HepG2 (cell line): ENCODE results near the gene DAPK1. TPM values are rescaled to one million over a fixed set of nuclear protein-coding genes. Genes with fewer than 3 reads are reported as not detected.

Experiments
- ELF1 ChIP-seq: sonication (generic); formaldehyde crosslinking; IDR thresholded peaks from 2 replicates; pipeline ENCODE4 v1.4.0; 2020; ENCODE audit warnings: missing genetic modification reagents
- FIP1L1 ChIP-seq: fragments of 200-400 bp; formaldehyde crosslinking; IDR thresholded peaks from 2 replicates; pipeline ENCODE4 v1.6.1; 2018; ENCODE audit warnings: low read depth, mild to moderate bottlenecking, low read length, moderate library complexity, borderline replicate concordance; ENCODE audit not compliant: insufficient read depth
- HNRNPK ChIP-seq: fragments of 200-400 bp; formaldehyde crosslinking; IDR thresholded peaks from 2 replicates; pipeline ENCODE4 v1.6.1; 2018; ENCODE audit warnings: low read length, low read depth, moderate library complexity, mild to moderate bottlenecking; ENCODE audit not compliant: poor library complexity, severe bottlenecking
- HOXD1 ChIP-seq: sonication (generic); formaldehyde crosslinking; IDR thresholded peaks from 2 replicates; pipeline ENCODE4 v1.5.0; 2020; ENCODE audit warnings: missing genetic modification reagents
- KLF9 ChIP-seq: IDR thresholded peaks from 2 replicates; pipeline ENCODE4 v1.6.1; 2016; ENCODE audit warnings: low read depth
- ZFYVE20 ChIP-seq: sonication (generic); formaldehyde crosslinking; IDR thresholded peaks from 2 replicates; pipeline ENCODE4 v1.8.0; 2023; ENCODE audit warnings: low read depth, mild to moderate bottlenecking, moderate library complexity, missing genetic modification reagents, borderline replicate concordance
- ZNF232 ChIP-seq: sonication (generic); formaldehyde crosslinking; IDR thresholded peaks from 2 replicates; pipeline ENCODE4 v1.4.0; 2020; ENCODE audit warnings: missing genetic modification reagents, borderline replicate concordance
- ZNF615 ChIP-seq: sonication (generic); formaldehyde crosslinking; IDR thresholded peaks from 2 replicates; pipeline ENCODE4 v1.5.0; 2020; ENCODE audit warnings: mild to moderate bottlenecking, missing genetic modification reagents, borderline replicate concordance
- polyA plus RNA-seq, 8 experiments: library from polyadenylated mRNA; depleted of rRNA in 3 of 8; stranded (reverse) in 7 of 8; unstranded in 1 of 8; fragments of >200 nt; fragmentation: Illumina TruSeq in 4 of 8; extraction: Trizol in 4 of 8; gene quantifications; 2 replicates each; pipeline versions ENCODE4 v1.2.1 to v1.2.3, GENCODE V29; 2011 to 2016; ENCODE audit warnings: low read depth in 4 of 8, missing spikeins in 1 of 8, mixed read lengths in 1 of 8; ENCODE audit not compliant: insufficient read depth in 1 of 8
- total RNA-seq, 5 experiments: library from RNA; depleted of rRNA; stranded (reverse); fragments of >200 nt; fragmentation: Illumina TruSeq; extraction: Trizol; gene quantifications; 2 replicates each; pipeline ENCODE4 v1.2.3, GENCODE V29; 2016; ENCODE audit warnings: low read depth in 1 of 5
- TF ChIP-seq, protein P1 (sequence below): IDR thresholded peaks from 2 replicates; pipeline ENCODE4 v1.6.1; 2016; ENCODE audit warnings: missing compliant biosample characterization, missing genetic modification reagents, borderline replicate concordance
- TF ChIP-seq, protein P2 (sequence below): sonication (generic); formaldehyde crosslinking; IDR thresholded peaks from 2 replicates; pipeline ENCODE4 v1.9.0; 2021; ENCODE audit warnings: mild to moderate bottlenecking, missing genetic modification reagents
- TF ChIP-seq, protein P3 (sequence below), 2 experiments: sonication (generic) in 1 of 2; formaldehyde crosslinking in 1 of 2; IDR thresholded peaks; 2 replicates each; pipeline versions ENCODE4 v1.6.1 to v1.9.0; 2014 to 2022; ENCODE audit warnings: antibody characterized with exemption in 1 of 2, borderline replicate concordance in 1 of 2, inconsistent platforms in 1 of 2, low read depth in 1 of 2, missing genetic modification reagents in 1 of 2

Gene DAPK1
- total and polyA plus RNA-seq, 2 of the 13 experiments (the other 11 are each of a cell fraction or from before 2014, with no cell fraction given) = 35.7 to 35.9 TPM

DNA sequence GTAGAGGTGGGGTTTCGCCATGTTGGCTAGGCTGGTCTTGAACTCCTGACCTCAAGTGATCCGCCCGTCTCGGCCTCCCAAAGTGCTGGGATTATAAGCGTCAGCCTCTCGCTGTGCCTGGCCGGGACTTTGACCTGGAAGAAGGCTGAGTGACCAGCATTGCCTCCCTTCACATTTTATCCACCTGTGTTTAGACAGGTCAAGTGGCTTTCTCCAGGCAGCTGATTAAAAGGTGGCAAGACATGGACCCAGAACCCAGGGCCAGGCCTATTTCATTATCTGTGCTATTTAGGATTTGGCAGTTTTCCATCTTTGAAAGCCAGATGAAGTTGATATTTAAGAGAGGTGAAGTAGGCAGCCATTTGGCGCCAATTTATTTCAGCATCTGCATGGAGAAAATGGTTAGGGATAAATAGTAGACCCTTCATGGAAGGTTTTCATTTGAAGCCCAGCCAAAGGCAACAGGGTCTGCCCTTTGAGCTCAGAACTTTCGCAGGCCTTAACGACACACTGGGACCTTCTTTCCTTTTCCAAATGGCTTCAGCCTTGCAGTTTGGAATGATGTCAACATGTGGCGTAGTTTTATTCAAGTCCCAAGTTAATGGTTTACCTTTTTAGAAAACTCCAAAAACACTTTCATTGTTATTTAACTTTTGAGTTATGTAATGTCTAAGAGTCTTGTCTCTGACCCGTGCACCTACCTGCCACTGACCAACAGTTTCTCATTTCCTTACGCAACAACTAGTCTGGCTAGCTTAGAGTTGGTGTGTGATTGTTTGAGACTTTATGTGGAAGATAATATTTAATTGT lies 8.4 kb downstream of the DAPK1 start (continued):
- no peak for TF ChIP-seq FIP1L1
- TF ChIP-seq ZFYVE20 (CRISPR knock-in tag) = no peak
- TF ChIP-seq, protein P1, sequence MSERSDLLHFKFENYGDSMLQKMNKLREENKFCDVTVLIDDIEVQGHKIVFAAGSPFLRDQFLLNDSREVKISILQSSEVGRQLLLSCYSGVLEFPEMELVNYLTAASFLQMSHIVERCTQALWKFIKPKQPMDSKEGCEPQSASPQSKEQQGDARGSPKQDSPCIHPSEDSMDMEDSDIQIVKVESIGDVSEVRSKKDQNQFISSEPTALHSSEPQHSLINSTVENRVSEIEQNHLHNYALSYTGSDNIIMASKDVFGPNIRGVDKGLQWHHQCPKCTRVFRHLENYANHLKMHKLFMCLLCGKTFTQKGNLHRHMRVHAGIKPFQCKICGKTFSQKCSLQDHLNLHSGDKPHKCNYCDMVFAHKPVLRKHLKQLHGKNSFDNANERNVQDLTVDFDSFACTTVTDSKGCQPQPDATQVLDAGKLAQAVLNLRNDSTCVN (CRISPR knock-in tag) = no peak
- TF ChIP-seq ZNF232 = no peak
- no peak for TF ChIP-seq HOXD1 (CRISPR knock-in tag)
- no peak for TF ChIP-seq KLF9
- TF ChIP-seq HNRNPK = no peak
- TF ChIP-seq, protein P2, sequence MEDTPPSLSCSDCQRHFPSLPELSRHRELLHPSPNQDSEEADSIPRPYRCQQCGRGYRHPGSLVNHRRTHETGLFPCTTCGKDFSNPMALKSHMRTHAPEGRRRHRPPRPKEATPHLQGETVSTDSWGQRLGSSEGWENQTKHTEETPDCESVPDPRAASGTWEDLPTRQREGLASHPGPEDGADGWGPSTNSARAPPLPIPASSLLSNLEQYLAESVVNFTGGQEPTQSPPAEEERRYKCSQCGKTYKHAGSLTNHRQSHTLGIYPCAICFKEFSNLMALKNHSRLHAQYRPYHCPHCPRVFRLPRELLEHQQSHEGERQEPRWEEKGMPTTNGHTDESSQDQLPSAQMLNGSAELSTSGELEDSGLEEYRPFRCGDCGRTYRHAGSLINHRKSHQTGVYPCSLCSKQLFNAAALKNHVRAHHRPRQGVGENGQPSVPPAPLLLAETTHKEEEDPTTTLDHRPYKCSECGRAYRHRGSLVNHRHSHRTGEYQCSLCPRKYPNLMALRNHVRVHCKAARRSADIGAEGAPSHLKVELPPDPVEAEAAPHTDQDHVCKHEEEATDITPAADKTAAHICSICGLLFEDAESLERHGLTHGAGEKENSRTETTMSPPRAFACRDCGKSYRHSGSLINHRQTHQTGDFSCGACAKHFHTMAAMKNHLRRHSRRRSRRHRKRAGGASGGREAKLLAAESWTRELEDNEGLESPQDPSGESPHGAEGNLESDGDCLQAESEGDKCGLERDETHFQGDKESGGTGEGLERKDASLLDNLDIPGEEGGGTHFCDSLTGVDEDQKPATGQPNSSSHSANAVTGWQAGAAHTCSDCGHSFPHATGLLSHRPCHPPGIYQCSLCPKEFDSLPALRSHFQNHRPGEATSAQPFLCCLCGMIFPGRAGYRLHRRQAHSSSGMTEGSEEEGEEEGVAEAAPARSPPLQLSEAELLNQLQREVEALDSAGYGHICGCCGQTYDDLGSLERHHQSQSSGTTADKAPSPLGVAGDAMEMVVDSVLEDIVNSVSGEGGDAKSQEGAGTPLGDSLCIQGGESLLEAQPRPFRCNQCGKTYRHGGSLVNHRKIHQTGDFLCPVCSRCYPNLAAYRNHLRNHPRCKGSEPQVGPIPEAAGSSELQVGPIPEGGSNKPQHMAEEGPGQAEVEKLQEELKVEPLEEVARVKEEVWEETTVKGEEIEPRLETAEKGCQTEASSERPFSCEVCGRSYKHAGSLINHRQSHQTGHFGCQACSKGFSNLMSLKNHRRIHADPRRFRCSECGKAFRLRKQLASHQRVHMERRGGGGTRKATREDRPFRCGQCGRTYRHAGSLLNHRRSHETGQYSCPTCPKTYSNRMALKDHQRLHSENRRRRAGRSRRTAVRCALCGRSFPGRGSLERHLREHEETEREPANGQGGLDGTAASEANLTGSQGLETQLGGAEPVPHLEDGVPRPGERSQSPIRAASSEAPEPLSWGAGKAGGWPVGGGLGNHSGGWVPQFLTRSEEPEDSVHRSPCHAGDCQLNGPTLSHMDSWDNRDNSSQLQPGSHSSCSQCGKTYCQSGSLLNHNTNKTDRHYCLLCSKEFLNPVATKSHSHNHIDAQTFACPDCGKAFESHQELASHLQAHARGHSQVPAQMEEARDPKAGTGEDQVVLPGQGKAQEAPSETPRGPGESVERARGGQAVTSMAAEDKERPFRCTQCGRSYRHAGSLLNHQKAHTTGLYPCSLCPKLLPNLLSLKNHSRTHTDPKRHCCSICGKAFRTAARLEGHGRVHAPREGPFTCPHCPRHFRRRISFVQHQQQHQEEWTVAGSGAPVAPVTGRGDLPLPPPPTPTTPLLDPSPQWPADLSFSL (CRISPR knock-in tag) = no peak
- TF ChIP-seq ELF1 = no peak
- TF ChIP-seq, protein P3, sequence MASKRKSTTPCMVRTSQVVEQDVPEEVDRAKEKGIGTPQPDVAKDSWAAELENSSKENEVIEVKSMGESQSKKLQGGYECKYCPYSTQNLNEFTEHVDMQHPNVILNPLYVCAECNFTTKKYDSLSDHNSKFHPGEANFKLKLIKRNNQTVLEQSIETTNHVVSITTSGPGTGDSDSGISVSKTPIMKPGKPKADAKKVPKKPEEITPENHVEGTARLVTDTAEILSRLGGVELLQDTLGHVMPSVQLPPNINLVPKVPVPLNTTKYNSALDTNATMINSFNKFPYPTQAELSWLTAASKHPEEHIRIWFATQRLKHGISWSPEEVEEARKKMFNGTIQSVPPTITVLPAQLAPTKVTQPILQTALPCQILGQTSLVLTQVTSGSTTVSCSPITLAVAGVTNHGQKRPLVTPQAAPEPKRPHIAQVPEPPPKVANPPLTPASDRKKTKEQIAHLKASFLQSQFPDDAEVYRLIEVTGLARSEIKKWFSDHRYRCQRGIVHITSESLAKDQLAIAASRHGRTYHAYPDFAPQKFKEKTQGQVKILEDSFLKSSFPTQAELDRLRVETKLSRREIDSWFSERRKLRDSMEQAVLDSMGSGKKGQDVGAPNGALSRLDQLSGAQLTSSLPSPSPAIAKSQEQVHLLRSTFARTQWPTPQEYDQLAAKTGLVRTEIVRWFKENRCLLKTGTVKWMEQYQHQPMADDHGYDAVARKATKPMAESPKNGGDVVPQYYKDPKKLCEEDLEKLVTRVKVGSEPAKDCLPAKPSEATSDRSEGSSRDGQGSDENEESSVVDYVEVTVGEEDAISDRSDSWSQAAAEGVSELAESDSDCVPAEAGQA (IDR thresholded peaks at IDR 0.05; ENCODE audit: low read depth) = no peak; the same call in 1 of the 2 replicates
- TF ChIP-seq, protein P3 (CRISPR knock-in tag; IDR thresholded peaks at IDR 0.05; ENCODE audit: borderline replicate concordance) = 0 out of 2 replicates have a peak, but pooled peaks have one; percentile 17
- TF ChIP-seq ZNF615 = no peak; the same call in 1 of the 2 replicates
